PC-9 (cell line): ENCODE measurements around the gene MYO5B.

ENCODE experiments used
- EZH2 ChIP-seq: fragments of 200-600 bp; sonication (generic); IDR thresholded peaks from 2 replicates; pipeline ENCODE4 v1.8.0; 2017; ENCODE audit warnings: antibody characterized with exemption, low read depth
- TF ChIP-seq, protein P1 (sequence below): fragments of 200-600 bp; sonication (generic); conservative IDR thresholded peaks from 2 replicates; pipeline ENCODE4 v1.6.1; 2017; ENCODE audit warnings: mixed run types, antibody characterized with exemption, mild to moderate bottlenecking, moderate library complexity

DNA sequence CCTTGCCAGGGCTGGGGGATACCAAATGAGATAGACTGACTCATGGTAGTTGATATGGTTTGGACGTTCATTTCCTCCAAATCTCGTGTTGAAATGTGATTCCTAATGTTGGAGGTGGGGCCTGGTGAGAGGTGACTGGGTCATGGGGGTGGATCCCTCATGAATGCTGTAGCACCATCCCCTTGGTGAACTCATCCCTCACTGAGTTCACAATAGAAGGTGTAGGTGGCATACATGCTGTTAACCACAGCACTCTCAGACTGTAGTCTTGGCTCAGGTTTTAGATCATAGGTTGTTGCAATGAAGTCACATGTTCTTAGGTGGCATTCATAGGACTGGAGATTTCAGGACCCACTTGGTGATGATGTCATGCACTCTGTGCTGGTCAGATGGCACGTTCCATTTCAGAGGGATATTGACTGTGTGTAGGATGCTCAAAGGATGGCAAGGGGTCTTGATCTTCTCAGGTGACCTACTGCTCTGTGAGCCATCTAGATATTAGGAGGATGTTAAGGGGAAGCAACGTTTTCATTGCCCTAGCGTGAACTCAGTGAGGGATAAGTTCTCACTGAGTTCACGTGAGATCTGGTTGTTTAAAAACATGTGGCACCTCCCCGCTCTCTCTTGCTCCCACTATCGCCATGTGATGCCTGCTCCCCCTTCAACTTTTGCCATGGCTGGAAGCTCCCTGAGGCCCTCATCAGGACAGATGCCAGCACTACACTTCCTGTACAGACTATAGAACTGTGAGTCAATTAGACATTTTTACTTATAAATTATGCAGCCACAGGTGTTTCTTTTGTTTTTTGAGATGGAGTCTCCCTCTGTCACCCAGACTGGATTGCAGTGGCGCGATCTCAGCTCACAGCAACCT, 307.8 kb downstream of the MYO5B start:
- TF ChIP-seq, protein P1, sequence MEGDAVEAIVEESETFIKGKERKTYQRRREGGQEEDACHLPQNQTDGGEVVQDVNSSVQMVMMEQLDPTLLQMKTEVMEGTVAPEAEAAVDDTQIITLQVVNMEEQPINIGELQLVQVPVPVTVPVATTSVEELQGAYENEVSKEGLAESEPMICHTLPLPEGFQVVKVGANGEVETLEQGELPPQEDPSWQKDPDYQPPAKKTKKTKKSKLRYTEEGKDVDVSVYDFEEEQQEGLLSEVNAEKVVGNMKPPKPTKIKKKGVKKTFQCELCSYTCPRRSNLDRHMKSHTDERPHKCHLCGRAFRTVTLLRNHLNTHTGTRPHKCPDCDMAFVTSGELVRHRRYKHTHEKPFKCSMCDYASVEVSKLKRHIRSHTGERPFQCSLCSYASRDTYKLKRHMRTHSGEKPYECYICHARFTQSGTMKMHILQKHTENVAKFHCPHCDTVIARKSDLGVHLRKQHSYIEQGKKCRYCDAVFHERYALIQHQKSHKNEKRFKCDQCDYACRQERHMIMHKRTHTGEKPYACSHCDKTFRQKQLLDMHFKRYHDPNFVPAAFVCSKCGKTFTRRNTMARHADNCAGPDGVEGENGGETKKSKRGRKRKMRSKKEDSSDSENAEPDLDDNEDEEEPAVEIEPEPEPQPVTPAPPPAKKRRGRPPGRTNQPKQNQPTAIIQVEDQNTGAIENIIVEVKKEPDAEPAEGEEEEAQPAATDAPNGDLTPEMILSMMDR = 0 out of 2 replicates have a peak, but pooled peaks have one; percentile 16
- TF ChIP-seq EZH2 = no peak
